ENCODE measurements around the gene NDUFAF8.

- no peak for TF ChIP-seq POLR2A (IDR thresholded peaks at IDR 0.05)
- TF ChIP-seq, protein P1, sequence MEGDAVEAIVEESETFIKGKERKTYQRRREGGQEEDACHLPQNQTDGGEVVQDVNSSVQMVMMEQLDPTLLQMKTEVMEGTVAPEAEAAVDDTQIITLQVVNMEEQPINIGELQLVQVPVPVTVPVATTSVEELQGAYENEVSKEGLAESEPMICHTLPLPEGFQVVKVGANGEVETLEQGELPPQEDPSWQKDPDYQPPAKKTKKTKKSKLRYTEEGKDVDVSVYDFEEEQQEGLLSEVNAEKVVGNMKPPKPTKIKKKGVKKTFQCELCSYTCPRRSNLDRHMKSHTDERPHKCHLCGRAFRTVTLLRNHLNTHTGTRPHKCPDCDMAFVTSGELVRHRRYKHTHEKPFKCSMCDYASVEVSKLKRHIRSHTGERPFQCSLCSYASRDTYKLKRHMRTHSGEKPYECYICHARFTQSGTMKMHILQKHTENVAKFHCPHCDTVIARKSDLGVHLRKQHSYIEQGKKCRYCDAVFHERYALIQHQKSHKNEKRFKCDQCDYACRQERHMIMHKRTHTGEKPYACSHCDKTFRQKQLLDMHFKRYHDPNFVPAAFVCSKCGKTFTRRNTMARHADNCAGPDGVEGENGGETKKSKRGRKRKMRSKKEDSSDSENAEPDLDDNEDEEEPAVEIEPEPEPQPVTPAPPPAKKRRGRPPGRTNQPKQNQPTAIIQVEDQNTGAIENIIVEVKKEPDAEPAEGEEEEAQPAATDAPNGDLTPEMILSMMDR (IDR thresholded peaks at IDR 0.05): no peak
Measured at GRCh38 chr17:81198826-81199481, 40.2 kb upstream of the NDUFAF8 start.
